ENCODE measurements around the gene ATN1. TPM values are rescaled to one million over a fixed set of nuclear protein-coding genes. Genes with fewer than 3 reads are reported as not detected.

The ATN1 gene
- total RNA-seq, 1 experiment from 2014 or later = 144 TPM

GRCh38 chr12:6970096-6970527 lies 42.4 kb downstream of the ATN1 start:
- TSS peak; percentile 38 for BruUV-seq (replicated peaks)
- POLR2A ChIA-PET (ENCODE audit: low non-redundant PET) = no interaction called here
- intact Hi-C loops (cut with micrococcal nuclease; ENCODE audit: unreplicated experiment) = no loop called here
- peaks cover 64% of the 10 kb centered on the region for H3K36me3 ChIP-seq (ENCODE audit: insufficient read depth, low read length, poor library complexity, severe bottlenecking)
- peak overlapping the region; percentile 92 for H3K27ac ChIP-seq (ENCODE audit: low read depth, low read length, poor library complexity, severe bottlenecking)
- H3K27me3 ChIP-seq (replicated peaks; ENCODE audit: insufficient read depth, low read depth, low read length, poor library complexity) = no peaks in the 10 kb centered on the region
- CTCF ChIA-PET = no interaction called here
- peak overlapping the region; percentile 72 for H3K4me3 ChIP-seq (ENCODE audit: low read depth, low read length, poor library complexity, severe bottlenecking)
- peaks cover 30% of the 10 kb centered on the region for H3K4me1 ChIP-seq (ENCODE audit: insufficient read depth, low read length, poor library complexity, severe bottlenecking)
- no peak for DNase-seq (ENCODE audit: low spot score)
- no peaks in the 10 kb centered on the region for H3K9me3 ChIP-seq (ENCODE audit: low read depth, low read length, poor library complexity, severe bottlenecking)
- TF ChIP-seq CTCF (conservative IDR thresholded peaks at IDR 0.05; ENCODE audit: low read depth, low read length) = no peak
- TF ChIP-seq EZH2 (IDR thresholded peaks at IDR 0.05; ENCODE audit: borderline replicate concordance, low read depth, low read length, poor library complexity, severe bottlenecking) = no peak

GRCh38 chr12:6974180-6974579 lies 46.4 kb downstream of the ATN1 start:
- Histone ChIP-seq H3K4me3 (ENCODE audit: low read depth, low read length, poor library complexity, severe bottlenecking) (no peak overlapping the region), H3K27me3 (replicated peaks; ENCODE audit: insufficient read depth, low read depth, low read length, poor library complexity) (no peaks in the 10 kb centered on the region), H3K4me1 (ENCODE audit: insufficient read depth, low read length, poor library complexity, severe bottlenecking) (peaks cover 12% of the 10 kb centered on the region), H3K9me3 (ENCODE audit: low read depth, low read length, poor library complexity, severe bottlenecking) (no peaks in the 10 kb centered on the region), H3K36me3 (ENCODE audit: insufficient read depth, low read length, poor library complexity, severe bottlenecking) (peaks cover 61% of the 10 kb centered on the region), H3K27ac (ENCODE audit: low read depth, low read length, poor library complexity, severe bottlenecking) (peak overlapping the region; percentile 17)
- TF ChIP-seq CTCF (conservative IDR thresholded peaks at IDR 0.05; ENCODE audit: low read depth, low read length) (no peak), EZH2 (IDR thresholded peaks at IDR 0.05; ENCODE audit: borderline replicate concordance, low read depth, low read length, poor library complexity, severe bottlenecking) (no peak)
- CTCF ChIA-PET = no interaction called here
- BruUV-seq (replicated peaks) = no TSS peak
- intact Hi-C loops (cut with micrococcal nuclease; ENCODE audit: unreplicated experiment) = no loop called here
- no peak for DNase-seq (ENCODE audit: low spot score)
- POLR2A ChIA-PET (ENCODE audit: low non-redundant PET) = no interaction called here

DNA sequence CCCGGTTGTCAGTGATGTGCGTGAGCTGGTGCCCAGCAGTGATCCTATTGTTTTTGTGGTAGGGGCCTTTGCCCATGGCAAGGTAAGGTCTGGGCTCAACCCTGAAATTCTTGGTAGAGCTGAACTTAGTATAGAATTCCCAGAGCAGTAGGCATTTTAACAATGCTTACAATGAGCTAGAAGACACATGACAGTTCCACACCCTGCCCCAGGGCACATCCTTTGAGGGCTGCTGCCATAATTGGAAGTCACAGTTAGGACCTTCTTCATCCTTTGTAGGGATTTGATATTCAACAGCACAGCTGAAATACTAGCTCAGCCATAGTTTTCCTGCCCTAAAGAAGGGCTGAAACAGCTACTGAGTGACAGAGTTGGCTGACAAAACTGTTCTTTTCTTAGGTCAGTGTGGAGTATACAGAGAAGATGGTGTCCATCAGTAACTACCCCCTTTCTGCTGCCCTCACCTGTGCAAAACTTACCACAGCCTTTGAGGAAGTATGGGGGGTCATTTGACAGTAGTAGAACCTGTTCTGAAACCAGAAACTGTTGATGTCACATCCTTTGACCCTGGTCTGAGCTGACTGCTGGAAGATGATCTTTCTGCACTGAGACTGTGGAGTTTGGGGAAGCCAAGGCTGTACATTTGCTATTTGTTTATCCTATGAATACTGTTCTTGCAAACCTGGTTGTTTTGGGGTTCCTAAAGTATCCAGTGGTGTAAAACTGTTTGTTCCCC lies 47.7 kb downstream of the ATN1 start:
- Histone ChIP-seq H3K9me3 (ENCODE audit: low read depth, low read length, poor library complexity, severe bottlenecking) (no peaks in the 10 kb centered on the region), H3K4me3 (ENCODE audit: low read depth, low read length, poor library complexity, severe bottlenecking) (no peak overlapping the region), H3K27me3 (replicated peaks; ENCODE audit: insufficient read depth, low read depth, low read length, poor library complexity) (no peaks in the 10 kb centered on the region), H3K36me3 (ENCODE audit: insufficient read depth, low read length, poor library complexity, severe bottlenecking) (peaks cover 67% of the 10 kb centered on the region), H3K27ac (ENCODE audit: low read depth, low read length, poor library complexity, severe bottlenecking) (no peak overlapping the region), H3K4me1 (ENCODE audit: insufficient read depth, low read length, poor library complexity, severe bottlenecking) (peaks cover 9% of the 10 kb centered on the region)
- intact Hi-C loops (cut with micrococcal nuclease; ENCODE audit: unreplicated experiment) = no loop called here
- POLR2A ChIA-PET (ENCODE audit: low non-redundant PET) = no interaction called here
- no peak for DNase-seq (ENCODE audit: low spot score)
- CTCF ChIA-PET = no interaction called here
- BruUV-seq (replicated peaks) = no TSS peak
- TF ChIP-seq EZH2 (IDR thresholded peaks at IDR 0.05; ENCODE audit: borderline replicate concordance, low read depth, low read length, poor library complexity, severe bottlenecking) (no peak), CTCF (conservative IDR thresholded peaks at IDR 0.05; ENCODE audit: low read depth, low read length) (no peak)

Data from A673 (cell line).